NOMO-1 treated with DMSO at 0.1 percent for 48 hours (cell line): ENCODE results near the gene SRRM2.

Experiments
- DNase-seq: peaks from one replicate; lab custom pipeline; 2025; ENCODE audit not compliant: unreplicated experiment; lab: John Stamatoyannopoulos, UW

The SRRM2 gene

GRCh38 chr16:2791174-2791573 lies 38.7 kb downstream of the SRRM2 start:
- no peak for DNase-seq

GRCh38 chr16:2792940-2793339 lies 40.5 kb downstream of the SRRM2 start:
- no peak for DNase-seq

- DNase-seq, result peak; percentile 80
Observed at GRCh38 chr16:2795395-2796143, 43.1 kb downstream of the SRRM2 start.

- DNase-seq, result no peak
Observed at GRCh38 chr16:2798723-2799204, 46.3 kb downstream of the SRRM2 start.

GRCh38 chr16:2799205-2799858 lies 46.9 kb downstream of the SRRM2 start:
- no peak for DNase-seq

GRCh38 chr16:2799859-2800226 lies 47.4 kb downstream of the SRRM2 start:
- DNase-seq, result peak; percentile 24

GRCh38 chr16:2803545-2804195 lies 51.2 kb downstream of the SRRM2 start:
- no peak for DNase-seq

GRCh38 chr16:2804728-2805127 lies 52.3 kb downstream of the SRRM2 start:
- DNase-seq, result no peak

- DNase-seq, result no peak
Observed at GRCh38 chr16:2806286-2806685, 53.8 kb downstream of the SRRM2 start.

GRCh38 chr16:2808181-2808580 lies 55.7 kb downstream of the SRRM2 start:
- no peak for DNase-seq

- DNase-seq, result no peak
Observed at GRCh38 chr16:2809149-2809760, 56.8 kb downstream of the SRRM2 start.

GRCh38 chr16:2810651-2811050 lies 58.2 kb downstream of the SRRM2 start:
- no peak for DNase-seq

- DNase-seq, result no peak
Observed at GRCh38 chr16:2811703-2812471, 59.4 kb downstream of the SRRM2 start.

- DNase-seq, result no peak
Observed at GRCh38 chr16:2813771-2814221, 61.4 kb downstream of the SRRM2 start.

- DNase-seq, result no peak
Observed at GRCh38 chr16:2814551-2815298, 62.3 kb downstream of the SRRM2 start.

GRCh38 chr16:2815299-2815771 lies 62.9 kb downstream of the SRRM2 start:
- no peak for DNase-seq

- DNase-seq, result peak; percentile 33
Observed at GRCh38 chr16:2816751-2817339, 64.4 kb downstream of the SRRM2 start, which contains the start of gene PRSS21. PRSS21 (plus strand) TSS chr16:2817237; CDS start chr16:2817269, 32 bp downstream.

GRCh38 chr16:2817340-2818271 lies 65.2 kb downstream of the SRRM2 start:
- no peak for DNase-seq
